Kidney epithelial cell (primary cell): Measurements from ENCODE around the gene TAAR2. TPM values are rescaled to one million over a fixed set of nuclear protein-coding genes. Genes with fewer than 3 reads are reported as not detected.
"Not testable (repeated sequence)": the region's sequence is repeated elsewhere in the genome, so short reads cannot be mapped to it uniquely, and the experiment has no call there.

Experiments used
- DNase-seq: peaks from one replicate; pipeline ENCODE4 v3.0.0-alpha.2; 2010; ENCODE audit warnings: low read depth
- H3K27me3 ChIP-seq: 2 replicates; pipeline ENCODE4 v1.6.0; 2011; ENCODE audit warnings: low read length; ENCODE audit not compliant: control insufficient read depth, insufficient read depth
- H3K36me3 ChIP-seq: 2 replicates; pipeline ENCODE4 v1.5.1; 2011; ENCODE audit warnings: low read length; ENCODE audit not compliant: control insufficient read depth, insufficient read depth
- H3K4me3 ChIP-seq: 2 replicates; pipeline ENCODE4 v1.5.1; 2011; ENCODE audit warnings: low read depth, mild to moderate bottlenecking, control low read depth, low read length
- total RNA-seq: library from RNA; depleted of rRNA; stranded (reverse); fragments of >200 nt; gene quantifications from 2 replicates; pipeline ENCODE4 v1.2.3, GENCODE V29; 2015
- TF ChIP-seq, protein P1 (sequence below): IDR thresholded peaks from 2 replicates; pipeline ENCODE4 v1.5.1; 2011; ENCODE audit warnings: mild to moderate bottlenecking, moderate library complexity, low read length, control low read depth, inconsistent platforms; ENCODE audit not compliant: insufficient read depth, poor library complexity, severe bottlenecking

The TAAR2 gene
- total RNA-seq, 1 donor from 2014 or later, result not detected

DNA sequence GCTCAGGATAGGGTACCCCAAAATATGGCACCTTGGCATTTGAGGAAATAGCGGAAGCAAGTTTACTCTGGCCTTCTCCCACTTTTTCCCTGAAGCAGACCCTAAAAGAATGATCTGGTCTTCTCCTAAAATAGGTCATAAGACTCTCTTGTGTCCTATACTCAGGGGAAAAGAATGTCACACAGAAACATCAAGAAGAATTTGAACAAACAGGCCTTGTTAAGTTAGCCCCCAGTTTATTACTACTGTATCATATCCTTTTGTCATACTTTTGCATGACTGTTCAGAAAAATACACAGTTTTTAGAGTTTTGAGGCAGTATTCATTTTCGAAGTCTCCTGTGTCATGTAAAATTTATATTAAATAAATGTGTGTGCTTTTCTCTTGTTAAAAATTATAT, 12.5 kb downstream of the TAAR2 start:
- TF ChIP-seq, protein P1, sequence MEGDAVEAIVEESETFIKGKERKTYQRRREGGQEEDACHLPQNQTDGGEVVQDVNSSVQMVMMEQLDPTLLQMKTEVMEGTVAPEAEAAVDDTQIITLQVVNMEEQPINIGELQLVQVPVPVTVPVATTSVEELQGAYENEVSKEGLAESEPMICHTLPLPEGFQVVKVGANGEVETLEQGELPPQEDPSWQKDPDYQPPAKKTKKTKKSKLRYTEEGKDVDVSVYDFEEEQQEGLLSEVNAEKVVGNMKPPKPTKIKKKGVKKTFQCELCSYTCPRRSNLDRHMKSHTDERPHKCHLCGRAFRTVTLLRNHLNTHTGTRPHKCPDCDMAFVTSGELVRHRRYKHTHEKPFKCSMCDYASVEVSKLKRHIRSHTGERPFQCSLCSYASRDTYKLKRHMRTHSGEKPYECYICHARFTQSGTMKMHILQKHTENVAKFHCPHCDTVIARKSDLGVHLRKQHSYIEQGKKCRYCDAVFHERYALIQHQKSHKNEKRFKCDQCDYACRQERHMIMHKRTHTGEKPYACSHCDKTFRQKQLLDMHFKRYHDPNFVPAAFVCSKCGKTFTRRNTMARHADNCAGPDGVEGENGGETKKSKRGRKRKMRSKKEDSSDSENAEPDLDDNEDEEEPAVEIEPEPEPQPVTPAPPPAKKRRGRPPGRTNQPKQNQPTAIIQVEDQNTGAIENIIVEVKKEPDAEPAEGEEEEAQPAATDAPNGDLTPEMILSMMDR, result no peak
- Histone ChIP-seq H3K4me3 (no peak overlapping the region), H3K27me3 (no peaks in the 10 kb centered on the region), H3K36me3 (no peaks in the 10 kb centered on the region)
- DNase-seq, result no peak

DNA sequence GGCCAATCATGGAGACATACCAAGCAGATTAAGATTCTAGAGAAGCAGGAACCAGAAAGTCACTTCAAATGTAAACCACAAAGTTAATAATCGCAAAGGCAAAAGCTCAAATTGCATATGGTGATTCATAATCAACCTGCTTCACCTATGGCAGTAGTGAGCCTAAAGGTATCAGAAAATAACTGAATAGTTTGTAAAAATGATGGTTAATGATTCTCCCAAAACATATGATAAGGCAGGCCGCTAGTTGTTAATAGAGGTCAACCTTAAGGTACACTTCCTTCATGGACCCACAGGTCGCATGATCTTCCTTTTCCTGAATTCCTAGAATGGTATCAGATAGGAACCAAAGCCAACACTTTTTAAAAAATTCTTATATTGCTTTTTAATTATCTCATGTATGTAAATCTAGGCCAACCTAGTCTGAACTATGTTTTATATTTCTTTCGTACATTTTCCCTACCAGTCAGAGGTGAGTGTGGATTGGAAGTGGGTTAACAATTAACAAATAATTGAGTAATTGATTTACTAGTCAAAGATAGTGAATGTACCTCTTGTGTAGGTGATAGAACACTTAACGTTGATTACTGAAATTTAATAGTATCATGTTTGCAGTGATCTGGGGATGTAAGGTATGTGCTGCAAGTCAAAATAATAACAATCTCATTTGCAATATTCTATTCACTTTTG, 16.4 kb downstream of the TAAR2 start:
- Histone ChIP-seq H3K27me3 (no peaks in the 10 kb centered on the region), H3K36me3 (no peaks in the 10 kb centered on the region), H3K4me3 (no peak overlapping the region)
- peak; percentile 54 for DNase-seq
- TF ChIP-seq, protein P1, result no peak

DNA sequence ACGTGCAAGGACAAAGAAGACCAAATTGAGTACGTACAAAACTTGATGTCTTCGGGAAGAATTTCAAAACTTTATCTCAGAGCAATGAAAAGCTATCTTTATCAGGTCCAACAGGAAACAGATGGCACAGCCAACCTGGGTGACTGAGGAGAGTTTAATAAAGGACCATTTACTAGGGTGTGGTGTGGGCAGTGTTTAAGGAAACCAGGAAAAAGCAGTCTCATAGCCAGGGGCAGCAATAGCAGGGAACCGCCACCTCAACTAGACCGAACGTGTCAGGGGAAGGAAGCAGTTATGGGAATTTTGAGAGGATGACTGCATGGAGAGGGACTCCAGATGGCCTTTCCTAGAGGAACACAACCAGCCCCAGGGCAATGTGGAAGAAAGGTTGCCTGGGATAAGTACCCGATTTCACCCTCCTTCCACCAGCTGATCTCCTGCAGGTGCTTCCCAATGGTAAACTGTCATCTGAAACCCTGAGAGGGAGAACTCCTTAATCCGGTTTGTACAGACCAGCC, 19.4 kb downstream of the TAAR2 start:
- DNase-seq, result no peak
- Histone ChIP-seq H3K4me3 (no peak overlapping the region), H3K36me3 (no peaks in the 10 kb centered on the region), H3K27me3 (no peaks in the 10 kb centered on the region)
- TF ChIP-seq, protein P1, result no peak

DNA sequence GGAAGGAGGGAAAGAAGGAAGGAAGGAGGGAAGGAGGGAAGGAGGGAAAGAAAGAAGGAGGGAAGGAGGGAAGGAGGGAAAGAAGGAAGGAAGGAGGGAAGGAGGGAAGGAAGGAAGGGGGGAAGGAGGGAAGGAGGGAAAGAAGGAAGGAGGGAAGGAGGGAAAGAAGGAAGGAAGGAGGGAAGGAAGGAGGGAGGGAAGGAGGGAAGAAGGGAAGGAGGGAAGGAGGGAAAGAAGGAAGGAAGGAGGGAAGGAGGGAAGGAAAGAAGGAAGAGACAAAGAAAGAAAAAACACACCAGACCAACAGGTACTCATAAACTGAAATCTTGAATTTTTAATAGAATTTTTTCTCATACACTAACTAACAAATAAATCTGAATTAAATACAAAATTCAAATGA, 23.2 kb downstream of the TAAR2 start:
- H3K36me3 ChIP-seq, DNase-seq, H3K4me3 ChIP-seq, H3K27me3 ChIP-seq: not testable (repeated sequence)

DNA sequence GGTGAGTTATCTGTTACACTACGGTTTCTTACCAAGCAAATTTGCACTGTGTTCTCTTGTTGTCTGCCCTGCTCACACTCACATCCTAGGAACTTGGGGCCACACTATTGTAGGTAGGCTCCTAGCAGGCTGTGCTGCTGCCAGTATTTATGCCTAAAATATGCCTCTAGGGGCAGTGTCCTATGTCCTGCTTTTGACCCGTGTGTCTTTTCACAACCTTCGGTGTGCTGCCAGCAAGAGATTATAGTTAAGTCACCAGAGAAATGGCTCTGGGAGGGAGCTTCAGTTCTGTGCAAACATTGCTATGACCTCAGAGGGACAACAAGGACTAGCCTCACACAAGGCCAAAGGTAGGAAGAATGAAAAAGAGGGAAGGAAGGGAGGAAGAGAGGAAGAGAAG, 25.6 kb downstream of the TAAR2 start:
- DNase-seq, result no peak
- H3K4me3 ChIP-seq, result no peak overlapping the region
- H3K36me3 ChIP-seq, result no peaks in the 10 kb centered on the region
- no peaks in the 10 kb centered on the region for H3K27me3 ChIP-seq
- TF ChIP-seq, protein P1, result peak; percentile 34

DNA sequence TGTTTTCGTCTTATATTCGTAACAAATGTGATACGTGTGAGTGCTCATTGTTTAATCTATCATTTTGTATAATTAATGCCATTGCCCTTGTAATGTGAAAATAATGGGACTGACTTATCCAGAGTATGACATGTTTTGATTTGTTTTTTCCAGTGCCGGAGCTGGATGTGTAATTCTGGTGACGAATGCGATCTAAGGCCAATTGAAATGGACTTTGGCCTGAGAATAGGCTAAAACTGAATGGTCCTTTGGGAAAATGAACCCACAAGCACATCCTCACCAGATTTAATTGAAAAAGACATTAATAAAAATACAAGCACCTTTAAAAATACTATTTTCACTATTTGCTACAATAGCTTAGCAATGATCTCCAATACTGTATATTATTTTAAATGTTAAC, 27.9 kb downstream of the TAAR2 start:
- H3K4me3 ChIP-seq, result no peak overlapping the region
- no peaks in the 10 kb centered on the region for H3K36me3 ChIP-seq
- TF ChIP-seq, protein P1, result no peak
- no peaks in the 10 kb centered on the region for H3K27me3 ChIP-seq
- DNase-seq, result no peak
